ENCODE measurements around the gene ATP1A1.

GRCh38 chr1:116353155-116353554 lies 19.9 kb upstream of the ATP1A1 start:
- TF ChIP-seq EZH2phosphoT487 (IDR thresholded peaks at IDR 0.05; ENCODE audit: insufficient read depth, low read depth) (no peak), EZH2 (IDR thresholded peaks at IDR 0.05; ENCODE audit: insufficient read depth, poor library complexity, severe bottlenecking) (no peak)

Data from GM23248 (cell line).